ENCODE results near the gene ELL. TPM values are rescaled to one million over a fixed set of nuclear protein-coding genes. Genes with fewer than 3 reads are reported as not detected.

ELL gene
- polyA plus RNA-seq, 3 donors = 12.2 to 35.3 (median 12.6) TPM

GRCh38 chr19:18488838-18489626 is 32.8 kb downstream of the ELL start:
- no peaks in the 10 kb centered on the region for H3K9me3 ChIP-seq (replicated peaks in 1 of 2; ENCODE audit: control insufficient read depth in 1 of 2, insufficient read depth in 1 of 2, low read length in 2 of 2)
- Mint-ChIP-seq H3K27me3 (ENCODE audit: low read depth in 3 of 3) (peaks cover 0 to 8% (median 0%) of the 10 kb centered on the region in 3 donors), H3K27ac (peak overlapping the region in 5 of 7 donors; percentile 11 to 91 (median 62)), H3K36me3 (peaks cover 30 to 38% of the 10 kb centered on the region in 2 donors), H3K4me1 (peaks cover 78% of the 10 kb centered on the region), H3K4me3 (no peak overlapping the region), H3K9me3 (no peaks in the 10 kb centered on the region)
- H3K4me2 ChIP-seq (replicated peaks; ENCODE audit: extremely low read depth, low read length, poor library complexity, severe bottlenecking) = no peak overlapping the region
- peaks cover 48 to 71% of the 10 kb centered on the region in 2 donors for H3K4me1 ChIP-seq (ENCODE audit: control insufficient read depth in 1 of 2, insufficient read depth in 2 of 2, low read length in 2 of 2)
- 85% methylated on average over 20 of the region's 22 CpGs for WGBS (ENCODE audit: insufficient coverage)
- H3K4me3 ChIP-seq (replicated peaks in 1 of 3; ENCODE audit: low read depth in 2 of 3, low read length in 3 of 3) = no peak overlapping the region
- no peak overlapping the region for H3K9ac ChIP-seq (ENCODE audit: insufficient read depth, low read length, poor library complexity, severe bottlenecking)
- TF ChIP-seq CTCF (IDR thresholded peaks at IDR 0.05) = peak; percentile 4
- H3K79me2 ChIP-seq (ENCODE audit: insufficient read depth, low read length) = peaks cover 99% of the 10 kb centered on the region
- peaks cover 0 to 12% of the 10 kb centered on the region in 2 donors for H3K36me3 ChIP-seq (replicated peaks in 1 of 2; ENCODE audit: control insufficient read depth in 1 of 2, insufficient read depth in 2 of 2, low read length in 2 of 2)
- intact Hi-C loops (cut with micrococcal nuclease) = loop anchor here in 1 of 2 donors (5.0 kb wide), 1 partner anchor 33 kb away; the partner anchor contains the start of gene ELL
- no peaks in the 10 kb centered on the region for H3K27me3 ChIP-seq (ENCODE audit: control insufficient read depth in 2 of 2, insufficient read depth in 2 of 2, low read length in 2 of 2)
- H4K20me1 ChIP-seq (ENCODE audit: insufficient read depth, low read length) = peaks cover 98% of the 10 kb centered on the region
- H2AFZ ChIP-seq (ENCODE audit: insufficient read depth, low read depth, low read length, poor library complexity, severe bottlenecking) = no peak overlapping the region
- DNase-seq = no peak
- peak overlapping the region; percentile 1 to 97 for H3K27ac ChIP-seq (ENCODE audit: low read depth in 1 of 2, low read length in 2 of 2)

GRCh38 chr19:18488403-18488723 is 33.5 kb downstream of the ELL start:
- intact Hi-C loops (cut with micrococcal nuclease) = loop anchor here in 1 of 2 donors (5.0 kb wide), 1 partner anchor 34 kb away; the partner anchor contains the start of gene ELL
- no peak overlapping the region for H2AFZ ChIP-seq (ENCODE audit: insufficient read depth, low read depth, low read length, poor library complexity, severe bottlenecking)
- H3K9ac ChIP-seq (ENCODE audit: insufficient read depth, low read length, poor library complexity, severe bottlenecking) = no peak overlapping the region
- H4K20me1 ChIP-seq (ENCODE audit: insufficient read depth, low read length) = peaks cover 98% of the 10 kb centered on the region
- WGBS (ENCODE audit: insufficient coverage) = 85% methylated on average over 4 of the region's 6 CpGs
- peak; percentile 67 for TF ChIP-seq CTCF (IDR thresholded peaks at IDR 0.05)
- peak; percentile 53 to 67 (median 57) for DNase-seq
- H3K4me1 ChIP-seq (ENCODE audit: control insufficient read depth in 1 of 2, insufficient read depth in 2 of 2, low read length in 2 of 2) = peaks cover 52 to 71% of the 10 kb centered on the region in 2 donors
- peaks cover 80% of the 10 kb centered on the region for H3K4me1 Mint-ChIP-seq
- no peak overlapping the region for H3K4me3 ChIP-seq (replicated peaks in 1 of 3; ENCODE audit: low read depth in 2 of 3, low read length in 3 of 3)
- H3K9me3 Mint-ChIP-seq = no peaks in the 10 kb centered on the region
- H3K27me3 ChIP-seq (ENCODE audit: control insufficient read depth in 2 of 2, insufficient read depth in 2 of 2, low read length in 2 of 2) = no peaks in the 10 kb centered on the region
- peak overlapping the region; percentile 1 to 97 for H3K27ac ChIP-seq (ENCODE audit: low read depth in 1 of 2, low read length in 2 of 2)
- H3K27me3 Mint-ChIP-seq (ENCODE audit: low read depth in 3 of 3) = peaks cover 0 to 6% (median 0%) of the 10 kb centered on the region in 3 donors
- peaks cover 0 to 12% of the 10 kb centered on the region in 2 donors for H3K36me3 ChIP-seq (replicated peaks in 1 of 2; ENCODE audit: control insufficient read depth in 1 of 2, insufficient read depth in 2 of 2, low read length in 2 of 2)
- H3K27ac Mint-ChIP-seq = peak overlapping the region in 4 of 7 donors; percentile 46 to 93 (median 85)
- H3K36me3 Mint-ChIP-seq = peaks cover 26 to 38% of the 10 kb centered on the region in 2 donors
- no peak overlapping the region for H3K4me3 Mint-ChIP-seq
- H3K4me2 ChIP-seq (replicated peaks; ENCODE audit: extremely low read depth, low read length, poor library complexity, severe bottlenecking) = no peak overlapping the region
- H3K9me3 ChIP-seq (replicated peaks in 1 of 2; ENCODE audit: control insufficient read depth in 1 of 2, insufficient read depth in 1 of 2, low read length in 2 of 2) = no peaks in the 10 kb centered on the region
- H3K79me2 ChIP-seq (ENCODE audit: insufficient read depth, low read length) = peaks cover 99% of the 10 kb centered on the region

Data from CD14-positive monocyte (primary cell).